ENCODE data around the gene ETV1.

The ETV1 gene

GRCh38 chr7:13875496-13876074 is 113.9 kb downstream of the ETV1 start:
- no peak for DNase-seq

- no peak for DNase-seq
Measured at GRCh38 chr7:13874783-13875182, 114.7 kb downstream of the ETV1 start.

GRCh38 chr7:13872709-13873108 is 116.8 kb downstream of the ETV1 start:
- no peak for DNase-seq

- no peak for DNase-seq
Measured at GRCh38 chr7:13871008-13871407, 118.5 kb downstream of the ETV1 start.

- DNase-seq, result no peak
Measured at GRCh38 chr7:13860734-13861133, 128.7 kb downstream of the ETV1 start.

- DNase-seq, result no peak
Measured at GRCh38 chr7:13856012-13856411, 133.5 kb downstream of the ETV1 start.

GRCh38 chr7:13852281-13852968 is 137.0 kb downstream of the ETV1 start:
- no peak for DNase-seq

GRCh38 chr7:13851736-13852135 is 137.7 kb downstream of the ETV1 start:
- no peak for DNase-seq

- peak; percentile 20 to 34 for DNase-seq
Measured at GRCh38 chr7:13850185-13850752, 139.2 kb downstream of the ETV1 start.

GRCh38 chr7:13849163-13849892 is 140.1 kb downstream of the ETV1 start:
- no peak for DNase-seq

- no peak for DNase-seq
Measured at GRCh38 chr7:13848681-13849131, 140.8 kb downstream of the ETV1 start.

- no peak for DNase-seq
Measured at GRCh38 chr7:13846386-13846785, 143.1 kb downstream of the ETV1 start.

GRCh38 chr7:13845601-13846000 is 143.9 kb downstream of the ETV1 start:
- no peak for DNase-seq

- no peak for DNase-seq
Measured at GRCh38 chr7:13844954-13845353, 144.5 kb downstream of the ETV1 start.

- no peak for DNase-seq
Measured at GRCh38 chr7:13841284-13841683, 148.2 kb downstream of the ETV1 start.
